HepG2 (cell line): ENCODE measurements around the gene PTPRU. TPM values are rescaled to one million over a fixed set of nuclear protein-coding genes. Genes with fewer than 3 reads are reported as not detected.
A peak's percentile ranks its signal among the peaks of the same experiment; 100 is the strongest.

Experiments used
- CBFB ChIP-seq: sonication (generic); formaldehyde crosslinking; IDR thresholded peaks from 2 replicates; pipeline ENCODE4 v1.4.0; 2020; ENCODE audit warnings: missing genetic modification reagents
- E2F1 ChIP-seq: sonication (generic); formaldehyde crosslinking; IDR thresholded peaks from 2 replicates; pipeline ENCODE4 v1.5.0; 2020; ENCODE audit warnings: missing genetic modification reagents
- E2F5 ChIP-seq: sonication (generic); formaldehyde crosslinking; conservative IDR thresholded peaks from 2 replicates; pipeline ENCODE4 v1.4.0; 2020; ENCODE audit warnings: missing genetic modification reagents
- KAT8 ChIP-seq: IDR thresholded peaks from 2 replicates; pipeline ENCODE4 v1.6.1; 2016; ENCODE audit warnings: missing genetic modification reagents, missing compliant biosample characterization
- KLF13 ChIP-seq: sonication (generic); formaldehyde crosslinking; IDR thresholded peaks from 2 replicates; pipeline ENCODE4 v1.4.0; 2020; ENCODE audit warnings: mild to moderate bottlenecking, missing genetic modification reagents
- KLF9 ChIP-seq: IDR thresholded peaks from 2 replicates; pipeline ENCODE4 v1.6.1; 2016; ENCODE audit warnings: low read depth
- MYPOP ChIP-seq: sonication (generic); formaldehyde crosslinking; IDR thresholded peaks from 2 replicates; pipeline ENCODE4 v1.8.1; 2023; ENCODE audit warnings: mild to moderate bottlenecking, moderate library complexity, missing genetic modification reagents
- NPAS2 ChIP-seq: sonication (generic); formaldehyde crosslinking; IDR thresholded peaks from 2 replicates; pipeline ENCODE4 v1.8.0; 2022; ENCODE audit warnings: mild to moderate bottlenecking, missing genetic modification reagents, borderline replicate concordance
- REXO4 ChIP-seq: sonication (generic); formaldehyde crosslinking; IDR thresholded peaks from 2 replicates; pipeline ENCODE4 v1.8.0; 2022; ENCODE audit warnings: missing genetic modification reagents, mild to moderate bottlenecking, borderline replicate concordance
- SP5 ChIP-seq: IDR thresholded peaks from 2 replicates; pipeline ENCODE4 v1.6.1; 2016; ENCODE audit warnings: low read depth, borderline replicate concordance
- TCF7L2 ChIP-seq: IDR thresholded peaks from 2 replicates; pipeline ENCODE4 v1.6.1; 2011; ENCODE audit warnings: mild to moderate bottlenecking, low read depth, low read length, moderate library complexity
- TEAD3 ChIP-seq: optimal IDR thresholded peaks from 2 replicates; pipeline ENCODE3; 2016; ENCODE audit warnings: borderline replicate concordance
- TFE3 ChIP-seq: IDR thresholded peaks from 2 replicates; pipeline ENCODE4 v1.6.1; 2016
- TSC22D2 ChIP-seq: sonication (generic); formaldehyde crosslinking; IDR thresholded peaks from 2 replicates; pipeline ENCODE4 v1.5.1; 2020; ENCODE audit warnings: missing genetic modification reagents, mild to moderate bottlenecking, borderline replicate concordance
- YY1 ChIP-seq: IDR thresholded peaks from 2 replicates; pipeline ENCODE4 v1.6.1; 2011; ENCODE audit warnings: low read length, low read depth, moderate library complexity, mild to moderate bottlenecking; ENCODE audit not compliant: insufficient read depth, insufficient replicate concordance
- ZBTB37 ChIP-seq: sonication (generic); formaldehyde crosslinking; IDR thresholded peaks from 2 replicates; pipeline ENCODE4 v1.4.0; 2020; ENCODE audit warnings: mild to moderate bottlenecking, missing genetic modification reagents
- ZBTB49 ChIP-seq: sonication (generic); formaldehyde crosslinking; IDR thresholded peaks from 2 replicates; pipeline ENCODE4 v1.4.0; 2020; ENCODE audit warnings: missing genetic modification reagents, borderline replicate concordance
- ZNF121 ChIP-seq: sonication (generic); formaldehyde crosslinking; IDR thresholded peaks from 2 replicates; pipeline ENCODE4 v1.5.0; 2020; ENCODE audit warnings: mild to moderate bottlenecking, missing genetic modification reagents
- ZNF569 ChIP-seq: sonication (generic); formaldehyde crosslinking; IDR thresholded peaks from 2 replicates; pipeline ENCODE4 v1.5.0; 2020; ENCODE audit warnings: mild to moderate bottlenecking, missing genetic modification reagents, moderate library complexity, borderline replicate concordance
- ZNF781 ChIP-seq: sonication (generic); formaldehyde crosslinking; IDR thresholded peaks from 2 replicates; pipeline ENCODE4 v1.5.1; 2020; ENCODE audit warnings: borderline replicate concordance, mild to moderate bottlenecking, missing genetic modification reagents; ENCODE audit errors: not compliant biosample characterization
- polyA plus RNA-seq, 8 experiments: library from polyadenylated mRNA; depleted of rRNA in 3 of 8; stranded (reverse) in 7 of 8; unstranded in 1 of 8; fragments of >200 nt; fragmentation: Illumina TruSeq in 4 of 8; extraction: Trizol in 4 of 8; gene quantifications; 2 replicates each; pipeline versions ENCODE4 v1.2.1 to v1.2.3, GENCODE V29; 2011 to 2016; ENCODE audit warnings: low read depth in 4 of 8, missing spikeins in 1 of 8, mixed read lengths in 1 of 8; ENCODE audit not compliant: insufficient read depth in 1 of 8
- total RNA-seq, 5 experiments: library from RNA; depleted of rRNA; stranded (reverse); fragments of >200 nt; fragmentation: Illumina TruSeq; extraction: Trizol; gene quantifications; 2 replicates each; pipeline ENCODE4 v1.2.3, GENCODE V29; 2016; ENCODE audit warnings: low read depth in 1 of 5

PTPRU gene
- total and polyA plus RNA-seq, 2 of the 13 experiments (the other 11 are each of a cell fraction or from before 2014, with no cell fraction given) = 21.6 to 22.3 TPM

GRCh38 chr1:29230553-29231378 is 5.6 kb upstream of the PTPRU start, which contains the start of gene MECR (continued):
- TF ChIP-seq TCF7L2 (no peak), REXO4 (CRISPR knock-in tag) (no peak), CBFB (CRISPR knock-in tag) (peak; percentile 56; the same call in 1 of the 2 replicates), KLF13 (CRISPR knock-in tag) (0 out of 2 replicates have a peak, but pooled peaks have one; percentile 29), ZNF781 (peak; percentile 81), SP5 (peak; percentile 89), E2F1 (CRISPR knock-in tag) (peak; percentile 69; the same call in 1 of the 2 replicates), TFE3 (no peak), E2F5 (CRISPR knock-in tag) (no peak; the same call in 1 of the 2 replicates), ZBTB37 (CRISPR knock-in tag) (no peak), TEAD3 (CRISPR knock-in tag) (peak; percentile 50), KLF9 (CRISPR knock-in tag) (0 out of 2 replicates have a peak, but pooled peaks have one; percentile 43), MYPOP (no peak), YY1 (peak; percentile 70), TSC22D2 (no peak), ZNF121 (no peak), NPAS2 (CRISPR knock-in tag) (no peak), ZBTB49 (CRISPR knock-in tag) (no peak), ZNF569 (CRISPR knock-in tag) (no peak), KAT8 (peak; percentile 96)
